NCI-H128 (cell line): Measurements from ENCODE around the gene SMG6.
"Not testable (repeated sequence)": the region's sequence is repeated elsewhere in the genome, so short reads cannot be mapped to it uniquely, and the experiment has no call there.

Source experiments
- DNase-seq: peaks from one replicate; lab custom pipeline; 2025; ENCODE audit not compliant: unreplicated experiment; lab: John Stamatoyannopoulos, UW

The SMG6 gene

GRCh38 chr17:2181206-2181896 lies 122.2 kb downstream of the SMG6 start:
- no peak for DNase-seq

GRCh38 chr17:2180768-2181167 lies 122.8 kb downstream of the SMG6 start:
- DNase-seq: no peak

GRCh38 chr17:2179615-2180295 lies 123.8 kb downstream of the SMG6 start:
- DNase-seq: no peak

- no peak for DNase-seq
These were observed 124.6 kb downstream of the SMG6 start for GRCh38 chr17:2178798-2179501.

GRCh38 chr17:2177235-2177811 lies 126.3 kb downstream of the SMG6 start:
- DNase-seq: no peak

GRCh38 chr17:2176499-2177169 lies 127.0 kb downstream of the SMG6 start:
- DNase-seq: no peak

- no peak for DNase-seq
These were observed 128.3 kb downstream of the SMG6 start for GRCh38 chr17:2175294-2175628.

GRCh38 chr17:2174468-2175293 lies 128.9 kb downstream of the SMG6 start:
- no peak for DNase-seq

- DNase-seq: no peak
These were observed 129.6 kb downstream of the SMG6 start for GRCh38 chr17:2174014-2174413.

- no peak for DNase-seq
These were observed 130.6 kb downstream of the SMG6 start for GRCh38 chr17:2172999-2173398.

GRCh38 chr17:2172077-2172851 lies 131.3 kb downstream of the SMG6 start:
- no peak for DNase-seq

GRCh38 chr17:2171702-2172076 lies 131.9 kb downstream of the SMG6 start:
- no peak for DNase-seq

- no peak for DNase-seq
These were observed 133.6 kb downstream of the SMG6 start for GRCh38 chr17:2170023-2170422.

GRCh38 chr17:2165723-2166122 lies 137.9 kb downstream of the SMG6 start:
- DNase-seq: not testable (repeated sequence)

- DNase-seq: no peak
These were observed 145.2 kb downstream of the SMG6 start for GRCh38 chr17:2158396-2158780.

GRCh38 chr17:2157675-2158395 lies 145.8 kb downstream of the SMG6 start:
- DNase-seq: no peak

GRCh38 chr17:2157081-2157480 lies 146.5 kb downstream of the SMG6 start:
- DNase-seq: no peak

- DNase-seq: no peak
These were observed 146.9 kb downstream of the SMG6 start for GRCh38 chr17:2156666-2157065.

GRCh38 chr17:2155573-2155972 lies 148.0 kb downstream of the SMG6 start:
- no peak for DNase-seq
